GM23248 (cell line): ENCODE results near the gene TGIF1. TPM values are rescaled to one million over a fixed set of nuclear protein-coding genes. Genes with fewer than 3 reads are reported as not detected.

Experiments used
- DNase-seq: peaks from one replicate; pipeline ENCODE4 v3.0.0-alpha.2; 2015
- H2AFZ ChIP-seq: fragments of 200-600 bp; sonication (generic); 2 replicates; pipeline ENCODE4 v1.6.1; 2016; ENCODE audit warnings: antibody characterized with exemption
- H3F3A ChIP-seq: fragments of 200-600 bp; sonication (generic); 2 replicates; pipeline ENCODE4 v1.6.1; 2016; ENCODE audit warnings: mild to moderate bottlenecking, antibody characterized with exemption, mixed run types; ENCODE audit not compliant: insufficient read depth
- H3K27ac ChIP-seq: fragments of 200-600 bp; sonication (generic); 2 replicates; pipeline ENCODE4 v1.5.1; 2016; ENCODE audit warnings: mild to moderate bottlenecking
- H3K27me3 ChIP-seq: fragments of 200-600 bp; sonication (generic); replicated peaks from 2 replicates; pipeline ENCODE4 v1.6.1; 2016; ENCODE audit warnings: mild to moderate bottlenecking; ENCODE audit not compliant: insufficient read depth
- H3K36me3 ChIP-seq: fragments of 200-600 bp; sonication (generic); 2 replicates; pipeline ENCODE4 v1.6.1; 2016; ENCODE audit warnings: low read depth, mild to moderate bottlenecking
- H3K4me1 ChIP-seq: fragments of 200-600 bp; sonication (generic); 2 replicates; pipeline ENCODE4 v1.6.1; 2016; ENCODE audit warnings: mild to moderate bottlenecking; ENCODE audit not compliant: insufficient read depth
- H3K4me2 ChIP-seq: fragments of 200-600 bp; sonication (generic); one replicate; pipeline ENCODE4 v1.6.1; 2016; ENCODE audit warnings: mild to moderate bottlenecking; ENCODE audit not compliant: unreplicated experiment
- H3K4me3 ChIP-seq: fragments of 200-600 bp; sonication (generic); 2 replicates; pipeline ENCODE4 v1.5.1; 2016; ENCODE audit warnings: mild to moderate bottlenecking
- H3K79me2 ChIP-seq: fragments of 200-600 bp; sonication (generic); 2 replicates; pipeline ENCODE4 v1.6.1; 2016; ENCODE audit warnings: mild to moderate bottlenecking; ENCODE audit not compliant: insufficient read depth
- H3K9ac ChIP-seq: fragments of 200-600 bp; sonication (generic); 2 replicates; pipeline ENCODE4 v1.6.1; 2016; ENCODE audit warnings: mild to moderate bottlenecking
- H3K9me2 ChIP-seq: fragments of 200-600 bp; sonication (generic); 2 replicates; pipeline ENCODE4 v1.6.1; 2016; ENCODE audit warnings: mixed run types, mild to moderate bottlenecking, moderate library complexity; ENCODE audit not compliant: insufficient read depth
- H3K9me3 ChIP-seq: fragments of 200-600 bp; sonication (generic); one replicate; pipeline ENCODE4 v1.6.1; 2017; ENCODE audit warnings: low read depth
- H4K20me1 ChIP-seq: fragments of 200-600 bp; sonication (generic); 2 replicates; pipeline ENCODE4 v1.6.0; 2016; ENCODE audit not compliant: insufficient read depth
- EZH2 ChIP-seq: fragments of 200-600 bp; sonication (generic); IDR thresholded peaks from 2 replicates; pipeline ENCODE4 v1.6.1; 2018; ENCODE audit warnings: antibody characterized with exemption, mild to moderate bottlenecking; ENCODE audit not compliant: insufficient read depth, poor library complexity, severe bottlenecking
- EZH2phosphoT487 ChIP-seq: fragments of 200-600 bp; sonication (generic); IDR thresholded peaks from 2 replicates; pipeline ENCODE4 v1.6.1; 2018; ENCODE audit warnings: antibody characterized with exemption, moderate library complexity, mild to moderate bottlenecking, low read depth; ENCODE audit not compliant: insufficient read depth
- WGBS, 2 experiments: methylation state at CpG; one replicate each; pipeline ENCODE4 v1.1.6; 2015 to 2017; ENCODE audit warnings: low lambda C conversion rate in 2 of 2, low coverage in 1 of 2; ENCODE audit errors: missing lambda C conversion rate in 2 of 2; 5-methylcytosine and 5-hydroxymethylcytosine counted together
- in situ Hi-C: fragments of 300-500 bp; cut with MboI; formaldehyde crosslinking; loops from 2 replicates; pipeline ENCODE4 v1.15.0; 2020
- polyA plus RNA-seq: library from polyadenylated mRNA; unstranded; fragments of >200 nt; fragmentation: Nextera tagmentation; extraction: Ambion mirVana; gene quantifications from 2 replicates; pipeline ENCODE4 v1.2.1, GENCODE V29; 2016
- total RNA-seq: library from RNA; depleted of rRNA; stranded (reverse); fragments of >200 nt; shearing (Covaris generic); gene quantifications from 2 replicates; pipeline ENCODE4 v1.2.3, GENCODE V29; 2014

Gene TGIF1
- total and polyA plus RNA-seq, 2 experiments from 2014 or later: 88.0 to 122 TPM

DNA sequence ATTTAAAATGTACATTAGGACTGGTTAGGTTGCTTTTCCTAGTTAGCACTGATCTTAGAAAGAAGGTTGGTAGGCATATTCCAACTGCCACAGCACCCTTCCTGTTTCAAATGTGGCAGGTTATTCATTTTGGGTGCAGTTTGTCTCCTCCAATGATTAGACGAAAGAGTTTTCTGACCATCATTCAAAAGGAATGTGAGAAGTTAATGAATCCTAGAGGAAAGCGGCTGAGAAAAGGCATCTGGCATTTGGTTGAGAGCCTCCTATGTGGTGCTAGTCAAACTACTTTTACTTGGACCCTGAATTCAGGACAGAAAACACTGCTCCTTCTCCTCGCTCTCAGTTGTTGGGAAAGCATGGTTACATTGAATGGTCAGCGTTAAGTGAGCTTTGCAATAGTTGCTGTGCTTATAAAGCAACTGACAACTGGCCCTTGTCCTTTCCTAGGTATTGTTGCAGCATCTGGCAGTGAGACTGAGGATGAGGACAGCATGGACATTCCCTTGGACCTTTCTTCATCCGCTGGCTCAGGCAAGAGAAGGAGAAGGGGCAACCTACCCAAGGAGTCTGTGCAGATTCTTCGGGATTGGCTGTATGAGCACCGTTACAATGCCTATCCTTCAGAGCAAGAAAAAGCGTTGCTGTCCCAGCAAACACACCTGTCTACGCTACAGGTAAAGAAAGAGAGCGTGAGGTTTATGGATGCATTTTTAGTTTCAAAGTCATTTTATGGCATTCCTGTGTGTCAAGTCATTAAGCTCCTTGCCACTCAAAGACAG is 6.1 kb downstream of the TGIF1 start:
- Histone ChIP-seq H3K9me2 (no peaks in the 10 kb centered on the region), H2AFZ (no peak overlapping the region), H3K4me1 (peaks cover 48% of the 10 kb centered on the region), H3K36me3 (peaks cover 39% of the 10 kb centered on the region), H3K9ac (peak overlapping the region; percentile 99), H3K4me3 (peak overlapping the region; percentile 98), H3K79me2 (peaks cover 92% of the 10 kb centered on the region), H4K20me1 (no peaks in the 10 kb centered on the region), H3K27me3 (no peaks in the 10 kb centered on the region), H3K9me3 (no peaks in the 10 kb centered on the region), H3F3A (peaks cover 78% of the 10 kb centered on the region), H3K27ac (peak overlapping the region; percentile 100), H3K4me2 (peak overlapping the region; percentile 89)
- TF ChIP-seq EZH2 (no peak), EZH2phosphoT487 (no peak)
- WGBS, 2 experiments: 75 to 77% methylated on average over 10 of the region's 10 CpGs
- DNase-seq: peak; percentile 72
- in situ Hi-C loops: loop anchor here (10.0 kb wide), 1 partner anchor 209 kb away; no protein-coding TSS in a partner anchor

DNA sequence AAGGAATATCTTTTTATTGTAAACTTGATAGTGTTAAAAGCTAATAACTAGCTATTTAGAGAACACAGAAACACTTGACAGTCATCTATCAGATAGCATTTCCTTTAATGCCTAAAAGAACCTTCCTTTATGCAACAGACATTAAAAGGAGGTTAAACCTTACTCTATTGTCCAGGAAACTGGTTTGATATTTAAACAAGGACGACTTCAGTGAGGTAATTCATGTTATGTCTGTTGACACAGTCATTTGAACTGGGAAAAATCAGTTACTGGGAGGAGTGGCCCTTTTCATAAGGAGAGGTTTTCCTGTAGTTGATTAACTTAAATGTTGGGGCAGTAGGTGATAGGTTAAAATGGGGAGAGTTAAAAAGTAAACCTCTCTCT is 6.7 kb downstream of the TGIF1 start:
- TF ChIP-seq EZH2phosphoT487 (no peak), EZH2 (no peak)
- no peak overlapping the region for H3K4me2 ChIP-seq
- 100% methylated on average over 1 of the region's 1 CpG for WGBS, 2 experiments
- H3K27ac ChIP-seq: peak overlapping the region; percentile 100
- peaks cover 48% of the 10 kb centered on the region for H3K4me1 ChIP-seq
- in situ Hi-C loops: loop anchor here (10.0 kb wide), 1 partner anchor 208 kb away; no protein-coding TSS in a partner anchor
- no peaks in the 10 kb centered on the region for H3K9me3 ChIP-seq
- no peak overlapping the region for H2AFZ ChIP-seq
- H3K4me3 ChIP-seq: no peak overlapping the region
- H3K9ac ChIP-seq: no peak overlapping the region
- peaks cover 45% of the 10 kb centered on the region for H3K36me3 ChIP-seq
- DNase-seq: no peak
- H3K79me2 ChIP-seq: peaks cover 90% of the 10 kb centered on the region
- H3K27me3 ChIP-seq: no peaks in the 10 kb centered on the region
- no peaks in the 10 kb centered on the region for H3K9me2 ChIP-seq
- no peaks in the 10 kb centered on the region for H4K20me1 ChIP-seq
- H3F3A ChIP-seq: peaks cover 82% of the 10 kb centered on the region

DNA sequence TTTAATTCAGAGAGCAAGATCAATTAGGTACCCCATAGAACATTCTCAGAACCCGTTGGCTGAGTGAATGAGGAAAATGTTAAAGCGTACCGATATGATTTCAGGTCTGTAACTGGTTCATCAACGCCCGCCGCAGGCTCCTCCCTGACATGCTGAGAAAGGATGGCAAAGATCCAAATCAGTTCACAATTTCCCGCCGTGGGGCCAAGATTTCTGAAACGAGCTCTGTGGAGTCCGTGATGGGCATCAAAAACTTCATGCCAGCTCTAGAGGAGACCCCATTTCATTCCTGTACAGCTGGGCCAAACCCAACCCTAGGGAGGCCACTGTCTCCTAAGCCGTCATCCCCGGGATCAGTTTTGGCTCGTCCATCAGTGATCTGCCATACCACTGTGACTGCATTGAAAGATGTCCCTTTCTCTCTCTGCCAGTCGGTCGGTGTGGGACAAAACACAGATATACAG is 7.3 kb downstream of the TGIF1 start:
- no peaks in the 10 kb centered on the region for H3K9me3 ChIP-seq
- H3K27ac ChIP-seq: no peak overlapping the region
- no peaks in the 10 kb centered on the region for H3K9me2 ChIP-seq
- in situ Hi-C loops: loop anchor here (10.0 kb wide), 1 partner anchor 208 kb away; no protein-coding TSS in a partner anchor
- H3K4me1 ChIP-seq: peaks cover 51% of the 10 kb centered on the region
- H4K20me1 ChIP-seq: no peaks in the 10 kb centered on the region
- H3K4me3 ChIP-seq: no peak overlapping the region
- H2AFZ ChIP-seq: no peak overlapping the region
- TF ChIP-seq EZH2: no peak
- no peak for TF ChIP-seq EZH2phosphoT487
- DNase-seq: no peak
- H3K4me2 ChIP-seq: no peak overlapping the region
- H3F3A ChIP-seq: peaks cover 88% of the 10 kb centered on the region
- peaks cover 84% of the 10 kb centered on the region for H3K79me2 ChIP-seq
- peaks cover 51% of the 10 kb centered on the region for H3K36me3 ChIP-seq
- no peak overlapping the region for H3K9ac ChIP-seq
- 93 to 96% methylated on average over 15 of the region's 15 CpGs for whole genome bisulfite sequencing, 2 experiments
- H3K27me3 ChIP-seq: no peaks in the 10 kb centered on the region

DNA sequence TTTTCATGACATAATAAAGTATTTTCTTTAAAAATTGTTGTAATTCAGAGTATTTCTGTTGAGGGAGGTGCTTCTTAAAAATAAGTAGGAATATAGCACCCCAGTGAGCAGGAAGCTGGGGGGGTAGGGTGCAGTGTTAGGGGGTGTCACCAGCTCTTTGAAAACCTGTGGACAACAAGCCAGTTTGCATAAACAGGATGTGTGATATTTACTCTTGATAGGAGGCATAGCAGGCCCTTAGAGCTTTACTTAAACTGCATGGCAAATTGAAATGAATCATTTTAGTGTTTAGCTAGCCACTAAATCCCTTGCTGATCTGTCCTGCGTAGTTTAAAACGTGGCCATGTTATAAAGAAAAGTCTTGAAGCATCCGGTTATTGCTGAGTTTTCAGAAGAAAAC is 8.4 kb downstream of the TGIF1 start:
- H3F3A ChIP-seq: peaks cover 89% of the 10 kb centered on the region
- H3K9me2 ChIP-seq: no peaks in the 10 kb centered on the region
- in situ Hi-C loops: loop anchor here (10.0 kb wide), 1 partner anchor 206 kb away; no protein-coding TSS in a partner anchor
- WGBS, 2 experiments: 98 to 100% methylated on average over 3 of the region's 3 CpGs
- DNase-seq: no peak
- peak overlapping the region; percentile 71 for H3K27ac ChIP-seq
- no peaks in the 10 kb centered on the region for H3K9me3 ChIP-seq
- no peaks in the 10 kb centered on the region for H3K27me3 ChIP-seq
- no peak overlapping the region for H2AFZ ChIP-seq
- H3K4me2 ChIP-seq: no peak overlapping the region
- H4K20me1 ChIP-seq: no peaks in the 10 kb centered on the region
- H3K79me2 ChIP-seq: peaks cover 73% of the 10 kb centered on the region
- H3K36me3 ChIP-seq: peaks cover 52% of the 10 kb centered on the region
- H3K9ac ChIP-seq: no peak overlapping the region
- no peak for TF ChIP-seq EZH2phosphoT487
- no peak for TF ChIP-seq EZH2
- no peak overlapping the region for H3K4me3 ChIP-seq
- peaks cover 62% of the 10 kb centered on the region for H3K4me1 ChIP-seq
